GM12878 (cell line): ENCODE data around the gene SEC24C. TPM values are rescaled to one million over a fixed set of nuclear protein-coding genes. Genes with fewer than 3 reads are reported as not detected.

Experiments used
- ATF7 ChIP-seq: fragments of 450-650 bp; IDR thresholded peaks from 2 replicates; pipeline ENCODE4 v1.6.1; 2016; ENCODE audit warnings: low read depth, mild to moderate bottlenecking
- BCL11A ChIP-seq: IDR thresholded peaks from 2 replicates; pipeline ENCODE4 v1.6.1; 2011; ENCODE audit warnings: low read depth, low read length
- BRCA1 ChIP-seq: IDR thresholded peaks from 2 replicates; pipeline ENCODE4 v1.6.1; 2011; ENCODE audit warnings: low read depth, low read length, improper control_type of control experiment
- CBFB ChIP-seq: IDR thresholded peaks from 2 replicates; pipeline ENCODE4 v1.6.1; 2016; ENCODE audit warnings: antibody characterized with exemption, low read depth
- CBX5 ChIP-seq: sonication (generic); IDR thresholded peaks from 2 replicates; pipeline ENCODE4 v1.6.1; 2016; ENCODE audit warnings: low read depth, moderate library complexity, mild to moderate bottlenecking, inconsistent platforms
- GABPA ChIP-seq: IDR thresholded peaks from 2 replicates; pipeline ENCODE4 v1.6.1; 2014; ENCODE audit warnings: antibody characterized with exemption, low read depth, mild to moderate bottlenecking, inconsistent platforms
- HDGF ChIP-seq: fragments of 450-650 bp; IDR thresholded peaks from 2 replicates; pipeline ENCODE4 v1.6.1; 2016; ENCODE audit warnings: antibody characterized with exemption
- MLLT1 ChIP-seq: fragments of 450-650 bp; IDR thresholded peaks from 2 replicates; pipeline ENCODE4 v1.6.1; 2016; ENCODE audit warnings: mild to moderate bottlenecking
- MTA2 ChIP-seq: fragments of 450-650 bp; IDR thresholded peaks from 2 replicates; pipeline ENCODE4 v1.6.1; 2016; ENCODE audit warnings: low read depth, mild to moderate bottlenecking, moderate library complexity
- NBN ChIP-seq: fragments of 450-650 bp; IDR thresholded peaks from 2 replicates; pipeline ENCODE4 v1.6.1; 2016
- NR2C2 ChIP-seq: IDR thresholded peaks from 2 replicates; pipeline ENCODE4 v1.6.1; 2011; ENCODE audit warnings: borderline replicate concordance, low read depth; ENCODE audit not compliant: control insufficient read depth, insufficient read length
- PKNOX1 ChIP-seq: fragments of 450-650 bp; IDR thresholded peaks from 2 replicates; pipeline ENCODE4 v1.6.1; 2016; ENCODE audit warnings: mild to moderate bottlenecking
- POLR2AphosphoS5 ChIP-seq: IDR thresholded peaks from 2 replicates; pipeline ENCODE4 v1.6.1; 2011; ENCODE audit warnings: mild to moderate bottlenecking, low read length, inconsistent platforms
- PRDM15 ChIP-seq: fragments of 450-650 bp; formaldehyde crosslinking; IDR thresholded peaks from 2 replicates; pipeline ENCODE4 v1.4.0; 2020; ENCODE audit warnings: mild to moderate bottlenecking, moderate library complexity
- RAD51 ChIP-seq: fragments of 450-650 bp; IDR thresholded peaks from 2 replicates; pipeline ENCODE4 v1.6.1; 2016; ENCODE audit warnings: moderate library complexity, mild to moderate bottlenecking, inconsistent platforms
- RB1 ChIP-seq: fragments of 450-650 bp; formaldehyde crosslinking; IDR thresholded peaks from 2 replicates; pipeline ENCODE4 v1.6.1; 2017; ENCODE audit warnings: mild to moderate bottlenecking, borderline replicate concordance
- RELB ChIP-seq: fragments of 450-650 bp; IDR thresholded peaks from 2 replicates; pipeline ENCODE4 v1.6.1; 2017; ENCODE audit warnings: low read depth, mild to moderate bottlenecking, moderate library complexity
- RUNX3 ChIP-seq: IDR thresholded peaks from 2 replicates; pipeline ENCODE4 v1.6.1; 2012; ENCODE audit warnings: low read length, inconsistent platforms
- SP1 ChIP-seq: IDR thresholded peaks from one replicate; pipeline ENCODE4 v1.6.1; 2011; ENCODE audit warnings: low read depth, low read length
- SPI1 ChIP-seq: IDR thresholded peaks from 2 replicates; pipeline ENCODE4 v1.6.1; 2011; ENCODE audit warnings: low read depth, mild to moderate bottlenecking, low read length, moderate library complexity, borderline replicate concordance; ENCODE audit not compliant: insufficient read depth
- TAF1 ChIP-seq: IDR thresholded peaks from 2 replicates; pipeline ENCODE4 v1.6.1; 2011; ENCODE audit warnings: mild to moderate bottlenecking, low read depth, low read length, borderline replicate concordance
- YY1 ChIP-seq: IDR thresholded peaks from 2 replicates; pipeline ENCODE4 v1.6.1; 2011; ENCODE audit warnings: low read depth, mild to moderate bottlenecking, low read length
- ZNF274 ChIP-seq: IDR thresholded peaks from one replicate; pipeline ENCODE4 v1.8.0; 2011; ENCODE audit not compliant: insufficient read length, insufficient read depth
- ZNF622 ChIP-seq: fragments of 450-650 bp; IDR thresholded peaks from 2 replicates; pipeline ENCODE4 v1.6.1; 2017; ENCODE audit warnings: mild to moderate bottlenecking, inconsistent platforms
- polyA plus RNA-seq, 11 experiments: library from polyadenylated mRNA; depleted of rRNA in 4 of 11; unstranded in 6 of 11; stranded (reverse) in 5 of 11; fragments of >200 nt; fragmentation: Nextera tagmentation in 4 of 11; fragmentation: Illumina TruSeq in 1 of 11; extraction: Ambion mirVana in 4 of 11; extraction: Trizol in 1 of 11; gene quantifications; 1 replicate in 1 of 11; 2 replicates in 10 of 11; pipeline versions ENCODE4 v1.2.1 to v1.2.3, GENCODE V29; 2011 to 2016; ENCODE audit warnings: inconsistent platforms in 2 of 11, missing spikeins in 2 of 11, low read depth in 1 of 11
- total RNA-seq, 4 experiments: library from RNA; depleted of rRNA in 3 of 4; stranded (reverse); fragments of >200 nt in 3 of 4; fragmentation: Illumina TruSeq in 1 of 4; extraction: Trizol in 1 of 4; gene quantifications; 2 replicates each; pipeline versions ENCODE4 v1.2.1 to v1.2.3, GENCODE V29; 2013 to 2021

The SEC24C gene
- total and polyA plus RNA-seq, 10 of the 15 experiments (the other 5 are each of a cell fraction or from before 2014, with no cell fraction given), result 12.7 to 117 (median 73.8) TPM

GRCh38 chr10:73743905-73744663 lies at the start of gene SEC24C (continued):
- TF ChIP-seq SPI1 (peak; percentile 44; the same call in 1 of the 2 replicates), ZNF274 (no peak), CBX5 (no peak), CBFB (no peak; the same call in 1 of the 2 replicates), HDGF (peak; percentile 65), TAF1 (peak; percentile 98), RB1 (peak; percentile 31; the same call in 1 of the 2 replicates), BCL11A (no peak), ATF7 (peak; percentile 87), ZNF622 (no peak), PKNOX1 (peak; percentile 78), BRCA1 (no peak), MTA2 (peak; percentile 91), GABPA (peak; percentile 91), NBN (peak; percentile 96), RAD51 (no peak), YY1 (peak; percentile 99), MLLT1 (peak; percentile 89), NR2C2 (peak; percentile 84), POLR2AphosphoS5 (peak; percentile 92), SP1 (peak; percentile 47), RUNX3 (peak; percentile 38; the same call in 1 of the 2 replicates), RELB (peak; percentile 89; the same call in 1 of the 2 replicates), PRDM15 (CRISPR knock-in tag) (no peak)
